Fibroblast of mammary gland (primary cell): ENCODE measurements around the gene PCSK4.

ENCODE experiments used
- DNase-seq: peaks from one replicate; pipeline ENCODE4 v3.0.0-alpha.2; 2010; ENCODE audit warnings: low read depth
- H3K4me3 ChIP-seq: 2 replicates; pipeline ENCODE4 v1.5.1; 2011; ENCODE audit warnings: low read depth, mild to moderate bottlenecking, low read length, moderate library complexity; ENCODE audit not compliant: control insufficient read depth
- CTCF ChIP-seq: conservative IDR thresholded peaks from 2 replicates; pipeline ENCODE4 v1.5.1; 2011; ENCODE audit warnings: low read depth, low read length, inconsistent platforms; ENCODE audit not compliant: control insufficient read depth, insufficient read depth

Gene PCSK4

GRCh38 chr19:1514295-1514661, 24.1 kb upstream of the PCSK4 start:
- H3K4me3 ChIP-seq = no peak overlapping the region
- TF ChIP-seq CTCF = no peak
- DNase-seq = no peak

GRCh38 chr19:1513499-1514294, 23.5 kb upstream of the PCSK4 start:
- peak overlapping the region; percentile 29 for H3K4me3 ChIP-seq
- TF ChIP-seq CTCF = peak; percentile 56
- DNase-seq = peak; percentile 55

GRCh38 chr19:1512671-1513498, 22.7 kb upstream of the PCSK4 start, which contains the start of gene ADAMTSL5:
Gene ADAMTSL5, minus strand, starts transcription at chr19:1513019. Its CDS starts 2,076 bp downstream, at chr19:1510943.
- peak; percentile 37 for DNase-seq
- peak within 1 kb of the TSS; percentile 51 for H3K4me3 ChIP-seq
- TF ChIP-seq CTCF = no peak

GRCh38 chr19:1511318-1512317, 21.5 kb upstream of the PCSK4 start:
- no peak for TF ChIP-seq CTCF
- no peak for DNase-seq
- no peak overlapping the region for H3K4me3 ChIP-seq

- no peak for DNase-seq
- no peak for TF ChIP-seq CTCF
- no peak overlapping the region for H3K4me3 ChIP-seq
Measured at GRCh38 chr19:1510807-1511206, 20.7 kb upstream of the PCSK4 start.

- no peak overlapping the region for H3K4me3 ChIP-seq
- no peak for DNase-seq
- no peak for TF ChIP-seq CTCF
Measured at GRCh38 chr19:1510442-1510806, 20.3 kb upstream of the PCSK4 start.
